ENCODE measurements around the gene SHB. TPM values are rescaled to one million over a fixed set of nuclear protein-coding genes. Genes with fewer than 3 reads are reported as not detected.

SHB gene
- total RNA-seq, 2 experiments from 2014 or later: 2.8 to 3.2 TPM

- Mint-ChIP-seq H3K4me3 (no peak overlapping the region), H3K27ac (no peak overlapping the region), H3K27me3 (no peaks in the 10 kb centered on the region), H3K9me3 (no peaks in the 10 kb centered on the region), H3K36me3 (ENCODE audit: low read depth) (no peaks in the 10 kb centered on the region), H3K4me1 (ENCODE audit: low read depth) (no peaks in the 10 kb centered on the region)
- ATAC-seq (no peak), DNase-seq (no peak)
- POLR2A ChIA-PET: interaction anchor here (1.2 kb wide), 1 partner anchor 9 kb away, joined by 3 read pairs; no protein-coding TSS in a partner anchor
- CTCF ChIA-PET: interaction anchor here (1.7 kb wide), 1 partner anchor 70 kb away, joined by 3 read pairs; no protein-coding TSS in a partner anchor
- intact Hi-C loops (cut with micrococcal nuclease): no loop called here
- no peak for TF ChIP-seq CTCF (IDR thresholded peaks at IDR 0.05)
Measured at GRCh38 chr9:38017885-38018186, 51.2 kb downstream of the SHB start.

GRCh38 chr9:38017149-38017884 is 51.7 kb downstream of the SHB start:
- no peak for DNase-seq
- Mint-ChIP-seq H3K4me3 (no peak overlapping the region), H3K27me3 (no peaks in the 10 kb centered on the region), H3K4me1 (ENCODE audit: low read depth) (no peaks in the 10 kb centered on the region), H3K36me3 (ENCODE audit: low read depth) (no peaks in the 10 kb centered on the region), H3K9me3 (no peaks in the 10 kb centered on the region), H3K27ac (no peak overlapping the region)
- no peak for ATAC-seq
- ChIA-PET POLR2A (interaction anchor here (1.2 kb wide), 1 partner anchor 8 kb away, joined by 3 read pairs; no protein-coding TSS in a partner anchor), CTCF (interaction anchor here (1.7 kb wide), 1 partner anchor 70 kb away, joined by 3 read pairs; no protein-coding TSS in a partner anchor)
- no peak for TF ChIP-seq CTCF (IDR thresholded peaks at IDR 0.05)
- intact Hi-C loops (cut with micrococcal nuclease): no loop called here

GRCh38 chr9:38016375-38017135 is 52.5 kb downstream of the SHB start:
- ChIA-PET CTCF (no interaction called here), POLR2A (interaction anchor here (1.2 kb wide), 1 partner anchor 8 kb away, joined by 3 read pairs; no protein-coding TSS in a partner anchor)
- H3K4me3 Mint-ChIP-seq: no peak overlapping the region
- H3K4me1 Mint-ChIP-seq (ENCODE audit: low read depth): no peaks in the 10 kb centered on the region
- TF ChIP-seq CTCF (IDR thresholded peaks at IDR 0.05): no peak
- H3K9me3 Mint-ChIP-seq: no peaks in the 10 kb centered on the region
- no peaks in the 10 kb centered on the region for H3K27me3 Mint-ChIP-seq
- intact Hi-C loops (cut with micrococcal nuclease): no loop called here
- no peak for ATAC-seq
- no peak for DNase-seq
- H3K36me3 Mint-ChIP-seq (ENCODE audit: low read depth): no peaks in the 10 kb centered on the region
- no peak overlapping the region for H3K27ac Mint-ChIP-seq

- Mint-ChIP-seq H3K4me1 (ENCODE audit: low read depth) (no peaks in the 10 kb centered on the region), H3K27ac (no peak overlapping the region), H3K4me3 (no peak overlapping the region), H3K27me3 (no peaks in the 10 kb centered on the region), H3K36me3 (ENCODE audit: low read depth) (no peaks in the 10 kb centered on the region), H3K9me3 (no peaks in the 10 kb centered on the region)
- ATAC-seq (no peak), DNase-seq (no peak)
- ChIA-PET CTCF (interaction anchor here (1.1 kb wide), 1 partner anchor 15 kb away, joined by 3 read pairs; no protein-coding TSS in a partner anchor), POLR2A (no interaction called here)
- intact Hi-C loops (cut with micrococcal nuclease): no loop called here
- TF ChIP-seq CTCF (IDR thresholded peaks at IDR 0.05): no peak
Measured at GRCh38 chr9:38015906-38016305, 53.1 kb downstream of the SHB start.

- Mint-ChIP-seq H3K4me1 (ENCODE audit: low read depth) (no peaks in the 10 kb centered on the region), H3K27me3 (no peaks in the 10 kb centered on the region), H3K36me3 (ENCODE audit: low read depth) (no peaks in the 10 kb centered on the region), H3K4me3 (no peak overlapping the region), H3K27ac (no peak overlapping the region), H3K9me3 (no peaks in the 10 kb centered on the region)
- ATAC-seq (no peak), DNase-seq (no peak)
- ChIA-PET POLR2A (no interaction called here), CTCF (interaction anchor here (1.1 kb wide), 1 partner anchor 15 kb away, joined by 3 read pairs; no protein-coding TSS in a partner anchor)
- intact Hi-C loops (cut with micrococcal nuclease): no loop called here
- no peak for TF ChIP-seq CTCF (IDR thresholded peaks at IDR 0.05)
Measured at GRCh38 chr9:38015266-38015665, 53.8 kb downstream of the SHB start.
